ENCODE measurements around the gene PDE11A. TPM values are rescaled to one million over a fixed set of nuclear protein-coding genes. Genes with fewer than 3 reads are reported as not detected.

PDE11A gene
- total and polyA plus RNA-seq, 2 experiments from 2014 or later, result 0.08 to 0.73 TPM

- H3K27me3 Mint-ChIP-seq (ENCODE audit: insufficient read depth, low read depth, poor library complexity), result peaks cover 12% of the 10 kb centered on the region
- H3K4me1 Mint-ChIP-seq, result peaks cover 9% of the 10 kb centered on the region
- H3K36me3 Mint-ChIP-seq (ENCODE audit: low read depth), result no peaks in the 10 kb centered on the region
- Histone ChIP-seq H3K9me2 (ENCODE audit: insufficient read depth) (no peaks in the 10 kb centered on the region), H2AFZ (peak overlapping the region; percentile 35; the same call in 1 of the 2 replicates), H3K4me2 (no peak overlapping the region), H3K27me3 (ENCODE audit: insufficient read depth) (peaks cover 32% of the 10 kb centered on the region), H4K20me1 (replicated peaks; ENCODE audit: insufficient read depth) (no peaks in the 10 kb centered on the region), H3K36me3 (ENCODE audit: insufficient read depth) (no peaks in the 10 kb centered on the region), H3K27ac (ENCODE audit: low read depth) (no peak overlapping the region), H3K4me1 (ENCODE audit: insufficient read depth) (peaks cover 6% of the 10 kb centered on the region; the same call in 1 of the 2 replicates), H3K4me3 (no peak overlapping the region), H3F3A (replicated peaks; ENCODE audit: low read depth) (no peaks in the 10 kb centered on the region), H3K79me2 (replicated peaks; ENCODE audit: insufficient read depth) (no peaks in the 10 kb centered on the region)
- no peaks in the 10 kb centered on the region for H3K9me3 Mint-ChIP-seq
- ATAC-seq (no peak), DNase-seq (ENCODE audit: low spot score) (no peak)
- H3K27ac Mint-ChIP-seq, result no peak overlapping the region
- no peak overlapping the region for H3K4me3 Mint-ChIP-seq
- peak; percentile 18 to 54; a peak in 3 of 4 replicates for TF ChIP-seq CTCF (conservative IDR thresholded peaks at IDR 0.05; ENCODE audit: low read depth in 2 of 2)
- no peak for TF ChIP-seq CREB1 (CRISPR knock-in tag; IDR thresholded peaks at IDR 0.05; ENCODE audit: low read depth)
Measured at GRCh38 chr2:178069551-178069950, 3.0 kb downstream of the PDE11A start.

- ATAC-seq, result no peak
- no peak overlapping the region for H3K27ac ChIP-seq (ENCODE audit: low read depth)
- TF ChIP-seq EZH2phosphoT487 (IDR thresholded peaks at IDR 0.05; ENCODE audit: unreplicated experiment) (no peak), POLR2AphosphoS5 (IDR thresholded peaks at IDR 0.05; ENCODE audit: low read depth) (no peak), CREB1 (CRISPR knock-in tag; IDR thresholded peaks at IDR 0.05; ENCODE audit: low read depth) (no peak), ZNF331 (CRISPR knock-in tag; IDR thresholded peaks at IDR 0.05; ENCODE audit: low read depth) (no peak), ZNF462 (CRISPR knock-in tag; IDR thresholded peaks at IDR 0.05) (no peak), EZH2 (IDR thresholded peaks at IDR 0.05; ENCODE audit: low read depth, unreplicated experiment) (no peak), STAT1 (IDR thresholded peaks at IDR 0.05; ENCODE audit: unreplicated experiment) (no peak), ETS1 (IDR thresholded peaks at IDR 0.05) (no peak), NANOG (IDR thresholded peaks at IDR 0.05; ENCODE audit: borderline replicate concordance) (no peak)
Measured at GRCh38 chr2:178068823-178069454, 3.6 kb downstream of the PDE11A start.

More at GRCh38 chr2:178068823-178069454, 3.6 kb downstream of the PDE11A start:
- no peaks in the 10 kb centered on the region for H4K20me1 ChIP-seq (replicated peaks; ENCODE audit: insufficient read depth)
- Mint-ChIP-seq H3K27ac (no peak overlapping the region), H3K27me3 (ENCODE audit: insufficient read depth, low read depth, poor library complexity) (peaks cover 11% of the 10 kb centered on the region), H3K36me3 (ENCODE audit: low read depth) (no peaks in the 10 kb centered on the region), H3K4me1 (peaks cover 9% of the 10 kb centered on the region), H3K4me3 (no peak overlapping the region), H3K9me3 (no peaks in the 10 kb centered on the region)
- H3K4me3 ChIP-seq, result no peak overlapping the region
- H3K27me3 ChIP-seq (ENCODE audit: insufficient read depth), result peaks cover 26% of the 10 kb centered on the region
- no peaks in the 10 kb centered on the region for H3K79me2 ChIP-seq (replicated peaks; ENCODE audit: insufficient read depth)
- no peak for DNase-seq (ENCODE audit: low spot score)
- H3K36me3 ChIP-seq (ENCODE audit: insufficient read depth), result no peaks in the 10 kb centered on the region
- no peaks in the 10 kb centered on the region for H3K9me2 ChIP-seq (ENCODE audit: insufficient read depth)
- H3K4me1 ChIP-seq (ENCODE audit: insufficient read depth), result peaks cover 6% of the 10 kb centered on the region; the same call in 1 of the 2 replicates
- no peak overlapping the region for H3K4me2 ChIP-seq
- H2AFZ ChIP-seq, result no peak overlapping the region
- H3F3A ChIP-seq (replicated peaks; ENCODE audit: low read depth), result no peaks in the 10 kb centered on the region
